HL-60/S4 (cell line): Measurements from ENCODE around the gene SLC4A11.
"Not testable (repeated sequence)": the region's sequence is repeated elsewhere in the genome, so short reads cannot be mapped to it uniquely, and the experiment has no call there.

Experiments
- in situ Hi-C: fragments of 300-500 bp; cut with MboI; formaldehyde crosslinking; loops from 2 replicates; pipeline ENCODE4 v1.14.3; 2022; ENCODE audit warnings: low sequenced_read_pairs

Gene SLC4A11

GRCh38 chr20:3204124-3204794, 34.7 kb downstream of the SLC4A11 start, which contains the start of gene DDRGK1:
DDRGK1 (minus strand) TSS chr20:3204682; CDS start chr20:3204627, 55 bp downstream.
- in situ Hi-C loops, result no loop called here

GRCh38 chr20:3203315-3204123, 35.5 kb downstream of the SLC4A11 start:
- in situ Hi-C loops, result no loop called here

GRCh38 chr20:3202965-3203314, 36.0 kb downstream of the SLC4A11 start:
- in situ Hi-C loops, result no loop called here

- in situ Hi-C loops, result no loop called here
These were observed 38.8 kb downstream of the SLC4A11 start for GRCh38 chr20:3199976-3200755.

- in situ Hi-C loops, result no loop called here
These were observed 39.8 kb downstream of the SLC4A11 start for GRCh38 chr20:3199206-3199605.

GRCh38 chr20:3195590-3196237, 43.3 kb downstream of the SLC4A11 start:
- in situ Hi-C loops, result no loop called here

GRCh38 chr20:3194617-3195280, 44.2 kb downstream of the SLC4A11 start:
- in situ Hi-C loops, result no loop called here

GRCh38 chr20:3193806-3194616, 45.0 kb downstream of the SLC4A11 start:
- in situ Hi-C loops, result no loop called here

- in situ Hi-C loops, result no loop called here
These were observed 46.6 kb downstream of the SLC4A11 start for GRCh38 chr20:3192226-3193015.

GRCh38 chr20:3190681-3191111, 48.3 kb downstream of the SLC4A11 start:
- in situ Hi-C loops, result no loop called here

GRCh38 chr20:3189561-3190131, 49.3 kb downstream of the SLC4A11 start:
- in situ Hi-C loops, result no loop called here

GRCh38 chr20:3188823-3189413, 50.1 kb downstream of the SLC4A11 start:
- in situ Hi-C loops, result no loop called here

- in situ Hi-C loops, result not testable (repeated sequence)
These were observed 51.1 kb downstream of the SLC4A11 start for GRCh38 chr20:3187861-3188260.

GRCh38 chr20:3183896-3184612, 54.9 kb downstream of the SLC4A11 start:
- in situ Hi-C loops, result no loop called here

GRCh38 chr20:3182429-3182828, 56.6 kb downstream of the SLC4A11 start:
- in situ Hi-C loops, result not testable (repeated sequence)

- in situ Hi-C loops, result no loop called here
These were observed 57.7 kb downstream of the SLC4A11 start for GRCh38 chr20:3181270-3181669.

GRCh38 chr20:3180319-3180718, 58.7 kb downstream of the SLC4A11 start:
- in situ Hi-C loops, result no loop called here
